Hematopoietic multipotent progenitor cell treated with erythropoietin and hydrocortisone succinate and interleukin-3 and kit ligand, for 4 days (in vitro differentiated cells): ENCODE results near the gene P2RX6.
"Not testable (repeated sequence)": the region's sequence is repeated elsewhere in the genome, so short reads cannot be mapped to it uniquely, and the experiment has no call there.

Source experiments
- DNase-seq: peaks from one replicate; pipeline ENCODE4 v3.0.0-alpha.2; 2015

Gene P2RX6

GRCh38 chr22:21060363-21060762 is 45.4 kb downstream of the P2RX6 start:
- DNase-seq, result not testable (repeated sequence)

DNA sequence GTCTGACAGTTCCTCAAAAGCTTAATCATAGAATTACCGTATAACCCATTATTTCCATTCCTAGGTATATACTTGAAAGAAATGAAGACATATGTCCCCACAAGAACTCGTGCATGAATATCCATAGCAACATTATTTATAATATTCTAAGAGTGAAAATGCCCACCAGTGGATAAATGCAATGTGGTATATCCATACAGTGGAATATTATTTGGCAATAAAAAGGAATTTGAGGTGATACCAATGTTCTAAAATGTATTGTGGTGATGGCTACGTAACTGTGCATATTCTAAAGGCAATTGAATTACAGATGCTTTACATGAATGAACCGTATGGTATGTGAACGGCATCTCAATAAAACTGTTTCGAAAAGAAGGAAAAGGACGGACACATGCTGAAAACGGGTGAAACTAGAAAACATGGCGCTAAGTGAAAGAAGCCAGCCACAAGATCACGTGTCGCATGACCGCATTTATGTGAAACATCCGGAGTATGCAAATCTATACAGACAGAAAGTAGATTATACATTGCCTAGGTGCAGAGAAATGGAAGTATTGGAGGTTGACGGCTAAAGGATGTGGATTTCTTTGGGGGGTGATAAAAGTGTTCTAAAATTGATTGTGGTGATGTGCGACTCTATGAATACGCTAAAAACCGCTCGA is 46.8 kb downstream of the P2RX6 start:
- not testable (repeated sequence) for DNase-seq

GRCh38 chr22:21064425-21064824 is 49.5 kb downstream of the P2RX6 start:
- not testable (repeated sequence) for DNase-seq

GRCh38 chr22:21064917-21065864 is 50.2 kb downstream of the P2RX6 start:
- DNase-seq, result no peak

DNA sequence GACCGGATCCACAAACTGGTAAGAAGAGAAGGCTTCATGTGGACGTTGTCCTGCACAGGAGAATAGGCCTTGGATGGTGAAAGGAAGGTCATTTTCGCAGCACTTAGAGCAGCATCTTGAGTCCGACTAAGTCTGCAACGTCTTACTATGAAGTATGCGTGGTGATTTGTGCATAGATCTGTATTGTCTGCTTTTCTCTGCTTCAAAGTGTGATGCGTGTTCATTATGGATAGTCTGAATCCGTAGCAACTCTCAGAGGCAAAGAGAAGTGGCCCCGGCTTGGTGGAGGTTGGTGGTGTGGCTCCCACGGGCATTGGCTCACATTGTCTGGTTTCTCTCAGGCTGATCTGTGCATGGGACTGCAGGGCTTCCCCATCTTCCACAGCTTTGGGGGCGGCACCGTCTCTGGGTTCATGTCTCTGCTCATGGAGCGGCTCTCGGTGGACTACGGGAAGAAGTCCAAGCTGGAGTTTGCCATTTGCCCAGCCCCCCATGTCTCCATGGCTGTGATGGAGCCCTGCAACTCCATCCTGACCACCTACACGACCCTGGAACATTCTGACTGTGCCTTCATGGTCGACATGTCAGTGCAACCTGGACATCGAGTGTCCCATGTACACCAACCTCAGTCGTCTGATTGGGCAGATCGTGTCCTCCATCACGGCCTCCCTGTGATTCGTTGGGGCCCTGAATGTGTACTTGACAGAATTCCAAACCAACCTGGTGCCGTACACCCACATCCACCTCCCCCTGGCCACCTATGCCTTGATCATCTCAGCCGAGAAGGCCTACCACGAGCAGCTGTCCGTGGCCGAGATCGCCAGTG is 52.3 kb downstream of the P2RX6 start:
- no peak for DNase-seq

- DNase-seq, result no peak
Observed at GRCh38 chr22:21067901-21068680, 53.1 kb downstream of the P2RX6 start.

DNA sequence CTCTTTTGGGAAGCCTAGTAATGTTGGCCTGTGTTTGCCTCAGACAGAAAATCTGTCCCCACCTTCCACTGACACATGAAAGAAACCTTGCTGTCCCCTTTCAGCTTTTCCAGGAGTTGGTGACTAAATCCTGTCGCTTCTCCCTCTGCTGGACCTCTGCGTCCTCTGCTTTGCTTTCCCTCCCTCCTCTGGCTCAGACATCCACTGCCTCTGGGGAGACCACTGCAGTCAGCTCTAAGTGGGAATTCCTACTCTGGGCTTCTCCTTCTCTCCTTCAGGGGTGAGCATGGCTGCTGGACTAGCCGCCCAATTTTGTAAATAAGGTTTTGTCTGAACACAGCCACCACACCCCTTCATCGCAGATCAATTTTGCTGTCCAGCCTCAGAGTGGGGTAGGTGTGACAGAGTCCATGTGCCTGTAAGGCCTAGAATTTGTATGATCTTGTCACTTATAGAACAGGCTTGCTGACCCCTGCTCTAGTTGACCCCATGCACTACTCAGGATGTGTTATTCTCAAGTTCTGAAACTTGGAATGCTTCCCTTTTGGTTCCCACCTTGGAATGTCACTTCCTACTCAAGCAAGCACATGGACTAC is 53.8 kb downstream of the P2RX6 start:
- DNase-seq, result no peak

DNA sequence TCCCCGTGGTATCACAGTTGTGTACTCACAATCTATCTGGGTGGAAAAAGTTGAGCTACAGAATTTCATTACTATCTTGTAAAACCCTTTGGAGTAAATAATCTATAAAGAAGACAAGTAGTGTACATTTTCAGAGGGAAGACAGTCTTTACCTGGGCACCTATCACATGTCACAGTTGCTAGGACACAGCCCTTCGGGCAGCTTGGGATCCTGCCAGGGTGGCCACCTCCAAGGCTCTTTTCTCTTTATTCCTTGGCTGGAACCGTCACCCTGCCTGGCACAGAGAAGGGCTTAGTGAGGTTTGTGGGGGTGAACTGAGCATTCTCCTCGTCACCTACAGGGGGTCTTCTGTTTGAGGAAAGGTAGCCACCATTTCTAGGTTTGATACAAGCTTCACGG is 54.4 kb downstream of the P2RX6 start:
- DNase-seq, result no peak

GRCh38 chr22:21070690-21071615 is 56.0 kb downstream of the P2RX6 start:
- DNase-seq, result no peak

DNA sequence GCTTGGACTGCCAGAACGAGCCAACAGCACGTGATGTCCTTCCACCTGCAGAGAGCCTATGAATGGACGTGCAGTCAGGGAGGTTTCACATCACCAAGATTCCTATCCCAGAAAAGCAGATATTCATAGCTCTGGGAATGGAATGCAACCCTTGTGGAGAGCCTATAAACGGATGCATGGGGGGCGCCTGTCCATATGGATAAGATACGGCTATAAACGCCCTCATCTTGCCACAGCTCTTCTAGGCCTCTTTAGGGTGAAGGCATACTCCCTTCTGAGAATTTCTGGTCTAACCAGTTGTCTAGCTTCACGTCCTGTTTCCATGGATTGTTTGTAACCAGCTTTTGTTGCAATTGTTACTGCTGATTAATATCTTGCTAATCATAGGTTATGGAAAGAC is 56.8 kb downstream of the P2RX6 start:
- not testable (repeated sequence) for DNase-seq

GRCh38 chr22:21073023-21073422 is 58.1 kb downstream of the P2RX6 start:
- no peak for DNase-seq

DNA sequence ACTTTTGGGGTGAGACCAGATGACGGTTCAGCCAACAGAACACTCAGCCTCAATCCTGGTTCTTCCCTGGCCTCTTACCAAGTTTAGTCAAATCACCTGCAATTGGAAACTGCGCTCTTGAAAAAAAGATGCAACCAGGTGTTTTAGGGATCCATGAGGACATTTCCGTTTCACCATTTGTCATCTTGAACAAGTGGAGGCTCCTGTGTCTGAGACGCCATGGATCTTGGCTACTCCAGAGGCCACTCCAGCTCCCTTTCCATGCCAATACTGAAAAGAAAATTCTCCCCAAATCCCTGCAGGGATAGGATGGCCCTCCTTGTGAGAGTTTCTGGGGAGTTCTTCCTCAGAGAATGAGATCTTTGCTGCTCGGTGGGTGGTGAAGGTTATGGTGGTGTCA is 58.5 kb downstream of the P2RX6 start:
- DNase-seq, result no peak

GRCh38 chr22:21074102-21074715 is 59.2 kb downstream of the P2RX6 start:
- DNase-seq, result no peak

- DNase-seq, result no peak
Observed at GRCh38 chr22:21075516-21076138, 60.7 kb downstream of the P2RX6 start.

GRCh38 chr22:21076912-21077625 is 62.1 kb downstream of the P2RX6 start:
- DNase-seq, result no peak
